Ovary (tissue), 3 donors: ENCODE measurements around the gene PMF1.

Source experiments
- EP300 ChIP-seq: sonication (generic); formaldehyde crosslinking; IDR thresholded peaks from one replicate; pipeline ENCODE4 v1.6.1; 2017; ENCODE audit warnings: antibody characterized with exemption
- POLR2A ChIP-seq: fragments of 450-650 bp; IDR thresholded peaks from one replicate; pipeline ENCODE4 v1.6.1; 2017; ENCODE audit warnings: antibody characterized with exemption, mild to moderate bottlenecking, moderate library complexity
- TF ChIP-seq, protein P1 (sequence below), 3 donors: fragments of 450-650 bp in 2 of 3; fragments of 200-600 bp in 1 of 3; IDR thresholded peaks; one replicate each; pipeline versions ENCODE4 v1.5.1 to v1.8.0; 2016 to 2022; ENCODE audit warnings: antibody characterized with exemption in 3 of 3, mild to moderate bottlenecking in 1 of 3
- donor health status: DM: no; HTN: no; CAD: no.

DNA sequence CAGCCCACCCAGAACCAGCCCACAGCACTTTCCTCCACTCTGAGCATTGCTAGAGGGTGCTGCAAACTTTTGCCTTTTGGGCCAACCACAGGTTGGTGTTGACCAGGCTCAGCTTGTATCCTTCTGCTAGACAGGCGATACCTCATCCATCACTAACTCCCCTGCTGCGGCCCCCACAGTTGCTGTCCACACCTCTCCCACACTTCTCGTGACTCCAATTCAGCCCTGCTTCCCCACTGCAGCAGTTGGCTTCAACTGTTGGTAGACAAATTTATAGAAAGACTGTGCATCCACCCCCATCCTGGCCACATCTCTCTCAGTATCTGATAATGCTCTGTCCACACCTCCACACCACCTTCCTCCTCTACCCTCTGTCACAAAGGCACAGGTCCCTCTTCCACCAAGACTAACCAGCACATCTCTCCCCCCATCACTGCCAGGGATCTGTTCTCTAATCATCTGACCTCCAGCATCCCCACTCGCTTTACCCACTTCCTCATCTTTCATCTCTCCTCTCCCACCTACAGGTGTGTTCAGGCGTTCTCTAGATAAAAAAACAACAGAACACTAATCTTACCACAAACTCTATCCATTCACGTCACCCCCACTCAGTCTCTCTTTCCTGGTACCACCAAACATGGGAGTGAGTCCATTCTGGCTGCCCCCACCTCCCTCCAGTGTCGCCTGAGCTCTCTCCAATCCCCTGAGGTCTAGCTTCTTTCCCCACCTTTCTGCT lies 34.7 kb upstream of the PMF1 start:
- TF ChIP-seq, protein P1, sequence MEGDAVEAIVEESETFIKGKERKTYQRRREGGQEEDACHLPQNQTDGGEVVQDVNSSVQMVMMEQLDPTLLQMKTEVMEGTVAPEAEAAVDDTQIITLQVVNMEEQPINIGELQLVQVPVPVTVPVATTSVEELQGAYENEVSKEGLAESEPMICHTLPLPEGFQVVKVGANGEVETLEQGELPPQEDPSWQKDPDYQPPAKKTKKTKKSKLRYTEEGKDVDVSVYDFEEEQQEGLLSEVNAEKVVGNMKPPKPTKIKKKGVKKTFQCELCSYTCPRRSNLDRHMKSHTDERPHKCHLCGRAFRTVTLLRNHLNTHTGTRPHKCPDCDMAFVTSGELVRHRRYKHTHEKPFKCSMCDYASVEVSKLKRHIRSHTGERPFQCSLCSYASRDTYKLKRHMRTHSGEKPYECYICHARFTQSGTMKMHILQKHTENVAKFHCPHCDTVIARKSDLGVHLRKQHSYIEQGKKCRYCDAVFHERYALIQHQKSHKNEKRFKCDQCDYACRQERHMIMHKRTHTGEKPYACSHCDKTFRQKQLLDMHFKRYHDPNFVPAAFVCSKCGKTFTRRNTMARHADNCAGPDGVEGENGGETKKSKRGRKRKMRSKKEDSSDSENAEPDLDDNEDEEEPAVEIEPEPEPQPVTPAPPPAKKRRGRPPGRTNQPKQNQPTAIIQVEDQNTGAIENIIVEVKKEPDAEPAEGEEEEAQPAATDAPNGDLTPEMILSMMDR (IDR thresholded peaks at IDR 0.05): no peak
- TF ChIP-seq POLR2A (no peak), EP300 (no peak)
